Bronchial epithelial cell (primary cell): ENCODE data around the gene UBE2L3. TPM values are rescaled to one million over a fixed set of nuclear protein-coding genes. Genes with fewer than 3 reads are reported as not detected.
"Not testable (repeated sequence)": the region's sequence is repeated elsewhere in the genome, so short reads cannot be mapped to it uniquely, and the experiment has no call there.

Source experiments
- DNase-seq: peaks from one replicate; pipeline ENCODE4 v3.0.0-alpha.2; 2010; ENCODE audit warnings: low read depth
- FAIRE-seq: peaks from 2 replicates; lab custom pipeline; 2011; peaks lifted over from hg19 to GRCh38; lab: Jason Lieb, UNC
- H3K27me3 ChIP-seq: 2 replicates; pipeline ENCODE4 v1.5.1; 2011; ENCODE audit warnings: low read length; ENCODE audit not compliant: control insufficient read depth, insufficient read depth
- H3K36me3 ChIP-seq: 2 replicates; pipeline ENCODE4 v1.5.1; 2011; ENCODE audit warnings: low read length; ENCODE audit not compliant: control insufficient read depth, insufficient read depth
- H3K4me3 ChIP-seq: 2 replicates; pipeline ENCODE4 v1.5.1; 2011; ENCODE audit warnings: mild to moderate bottlenecking, low read depth, low read length, control low read depth
- total RNA-seq: library from RNA; depleted of rRNA; stranded (reverse); fragments of >200 nt; gene quantifications from 2 replicates; pipeline ENCODE4 v1.2.1, GENCODE V29; 2014
- TF ChIP-seq, protein P1 (sequence below): IDR thresholded peaks from 2 replicates; pipeline ENCODE4 v1.5.1; 2011; ENCODE audit warnings: mild to moderate bottlenecking, moderate library complexity, low read length, control low read depth, inconsistent platforms; ENCODE audit not compliant: insufficient read depth, severe bottlenecking

Gene UBE2L3
- 14.7 and 23.3 TPM in 2 replicates for total RNA-seq

DNA sequence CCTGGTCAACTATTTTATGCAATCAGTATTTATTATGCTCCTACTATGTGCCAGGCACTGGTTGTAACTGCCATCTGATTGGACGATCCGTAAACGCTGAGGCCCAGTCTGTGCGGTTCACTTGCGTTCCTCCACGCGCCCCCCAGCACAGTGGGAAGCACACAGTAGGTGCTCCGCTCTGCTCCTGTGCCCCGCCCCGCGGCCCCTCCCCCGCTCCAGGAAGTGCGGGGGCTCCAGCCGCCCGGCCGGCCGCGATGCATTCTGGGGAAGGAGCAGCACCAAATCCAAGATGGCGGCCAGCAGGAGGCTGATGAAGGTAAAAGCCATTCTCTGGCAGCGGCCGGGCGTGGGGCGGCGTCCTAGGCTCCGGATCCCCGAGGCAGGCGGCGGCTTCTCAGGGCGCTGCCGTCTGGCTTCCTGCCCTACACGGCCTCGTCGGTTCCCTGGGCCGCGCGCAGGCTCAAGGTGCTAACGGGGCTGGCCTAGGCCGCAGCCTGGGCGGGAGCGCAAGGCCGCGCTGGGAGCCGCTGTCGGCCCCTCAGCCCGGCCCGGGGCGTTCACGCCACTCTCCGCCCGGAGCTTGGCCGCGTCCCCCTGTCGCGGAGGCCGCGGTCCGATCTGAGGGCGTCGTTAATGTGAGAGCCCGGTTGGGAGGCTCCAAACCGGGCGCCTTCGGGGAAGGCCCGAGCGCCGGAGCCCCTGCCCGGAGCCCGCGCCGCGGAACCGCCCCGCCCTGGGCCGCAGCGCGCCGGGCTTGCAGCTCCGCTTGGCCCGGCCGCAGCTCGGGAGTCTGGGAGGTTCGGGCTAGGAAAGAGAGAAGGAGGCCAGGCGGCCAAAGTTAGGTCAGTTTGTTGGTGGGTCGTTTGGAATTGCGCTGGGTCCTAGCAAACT lies at the start of gene UBE2L3:
UBE2L3 (plus strand) TSS at position 259 of the 891 bp plus-strand sequence; CDS start at position 290, 31 bp downstream.
- no peaks in the 10 kb centered on the region for H3K27me3 ChIP-seq
- H3K4me3 ChIP-seq, result peak within 1 kb of the TSS; percentile 82
- no peak for FAIRE-seq
- TF ChIP-seq, protein P1, sequence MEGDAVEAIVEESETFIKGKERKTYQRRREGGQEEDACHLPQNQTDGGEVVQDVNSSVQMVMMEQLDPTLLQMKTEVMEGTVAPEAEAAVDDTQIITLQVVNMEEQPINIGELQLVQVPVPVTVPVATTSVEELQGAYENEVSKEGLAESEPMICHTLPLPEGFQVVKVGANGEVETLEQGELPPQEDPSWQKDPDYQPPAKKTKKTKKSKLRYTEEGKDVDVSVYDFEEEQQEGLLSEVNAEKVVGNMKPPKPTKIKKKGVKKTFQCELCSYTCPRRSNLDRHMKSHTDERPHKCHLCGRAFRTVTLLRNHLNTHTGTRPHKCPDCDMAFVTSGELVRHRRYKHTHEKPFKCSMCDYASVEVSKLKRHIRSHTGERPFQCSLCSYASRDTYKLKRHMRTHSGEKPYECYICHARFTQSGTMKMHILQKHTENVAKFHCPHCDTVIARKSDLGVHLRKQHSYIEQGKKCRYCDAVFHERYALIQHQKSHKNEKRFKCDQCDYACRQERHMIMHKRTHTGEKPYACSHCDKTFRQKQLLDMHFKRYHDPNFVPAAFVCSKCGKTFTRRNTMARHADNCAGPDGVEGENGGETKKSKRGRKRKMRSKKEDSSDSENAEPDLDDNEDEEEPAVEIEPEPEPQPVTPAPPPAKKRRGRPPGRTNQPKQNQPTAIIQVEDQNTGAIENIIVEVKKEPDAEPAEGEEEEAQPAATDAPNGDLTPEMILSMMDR, result no peak
- peak; percentile 48 for DNase-seq
- peaks cover 4% of the 10 kb centered on the region for H3K36me3 ChIP-seq

DNA sequence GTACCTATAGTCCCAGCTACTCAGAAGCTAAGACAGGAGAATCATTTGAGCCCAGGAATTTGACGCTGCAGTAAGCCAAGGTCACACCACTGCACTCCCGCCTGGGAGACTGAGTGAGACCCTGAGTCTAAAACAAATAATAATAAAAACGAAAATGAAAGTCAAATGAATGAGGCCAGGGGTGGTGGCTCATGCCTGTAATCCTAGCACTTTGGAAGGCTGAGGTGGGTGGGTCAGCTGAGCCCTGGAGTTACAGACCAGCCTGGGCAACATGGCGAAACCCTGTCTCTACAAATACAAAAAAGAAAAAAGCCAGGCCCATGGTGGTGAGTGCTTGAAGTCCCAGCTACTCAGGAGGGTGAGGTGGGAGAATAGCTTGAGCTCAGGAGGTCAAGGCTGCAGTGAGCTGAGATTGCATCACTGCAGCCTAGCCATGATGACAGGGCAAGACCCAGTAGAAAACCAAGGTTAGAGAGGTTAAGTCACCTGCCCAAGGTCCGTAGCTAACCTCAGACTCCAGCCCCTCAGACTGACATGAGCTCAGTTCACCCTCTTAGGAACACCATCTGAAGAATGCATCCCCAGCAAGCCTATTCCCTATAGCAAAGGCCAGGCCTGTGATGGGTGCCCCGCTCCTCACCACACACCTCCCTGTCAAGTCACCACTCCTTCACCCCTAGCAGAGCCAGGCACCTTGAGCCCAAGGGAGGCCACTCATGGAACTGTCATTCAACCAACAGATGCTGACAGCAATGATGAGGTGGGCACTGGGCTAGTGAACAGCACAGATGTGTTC lies 40.6 kb upstream of the UBE2L3 start:
- not testable (repeated sequence) for H3K36me3 ChIP-seq, H3K27me3 ChIP-seq, FAIRE-seq, DNase-seq, H3K4me3 ChIP-seq

DNA sequence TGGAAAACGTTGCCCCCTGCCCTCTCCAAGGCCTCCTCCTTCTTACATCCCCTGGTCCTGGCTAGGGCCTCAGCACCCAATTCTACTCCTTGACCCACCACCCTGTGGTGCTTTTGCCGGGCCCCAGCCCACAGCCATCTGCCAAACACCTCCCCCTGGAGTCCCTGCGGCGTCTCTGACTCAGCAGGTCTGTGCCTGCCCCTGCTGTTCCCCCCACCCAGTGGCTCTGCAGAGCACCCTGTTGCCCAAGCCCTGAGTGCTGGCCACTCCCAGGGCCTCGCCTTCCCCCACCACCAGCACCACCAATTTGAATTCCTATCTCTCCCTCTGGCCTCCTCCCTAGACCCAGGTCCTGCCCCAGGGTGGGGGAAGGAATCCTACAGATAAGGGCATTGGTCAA lies 36.0 kb upstream of the UBE2L3 start:
- H3K36me3 ChIP-seq, H3K4me3 ChIP-seq, FAIRE-seq, H3K27me3 ChIP-seq, DNase-seq: not testable (repeated sequence)

DNA sequence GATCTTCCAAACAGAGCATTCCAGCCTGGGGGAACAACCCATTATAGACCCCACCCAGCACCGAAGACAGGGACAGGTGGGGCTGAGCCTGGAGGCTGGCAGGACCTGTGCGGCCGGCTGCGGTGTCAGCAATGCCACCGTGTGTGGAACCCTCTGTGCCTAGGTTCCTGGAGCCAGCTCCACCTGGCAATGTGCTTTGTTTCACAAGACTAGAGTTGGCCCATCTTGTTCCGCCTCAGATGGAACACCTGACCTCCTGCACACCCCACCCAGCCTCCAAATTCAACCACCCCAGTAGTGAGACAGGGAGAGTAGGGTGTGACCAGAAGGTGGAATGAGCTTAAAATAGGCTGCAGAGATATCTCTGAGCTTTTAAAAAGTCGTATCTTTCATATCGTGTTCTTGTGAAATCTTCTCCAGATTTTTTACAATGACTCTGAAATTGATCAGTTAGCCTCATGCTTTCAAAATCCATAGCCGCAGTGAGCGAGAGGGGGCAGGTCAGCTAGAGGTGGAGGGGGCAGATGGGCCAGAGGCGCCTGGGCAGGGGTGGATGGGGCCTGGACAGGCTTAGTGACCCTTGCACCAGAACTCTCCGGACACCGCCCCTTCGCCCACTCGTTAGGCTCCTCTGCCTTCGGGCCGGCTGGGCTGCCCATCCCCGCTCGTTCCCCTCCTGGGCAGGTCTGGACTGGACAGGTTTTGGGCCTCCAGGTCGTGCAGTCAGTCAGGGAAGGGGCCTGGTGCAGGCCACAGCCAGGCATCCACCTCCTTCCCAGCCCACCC lies 34.5 kb upstream of the UBE2L3 start:
- not testable (repeated sequence) for H3K4me3 ChIP-seq, H3K27me3 ChIP-seq, FAIRE-seq, H3K36me3 ChIP-seq, DNase-seq

DNA sequence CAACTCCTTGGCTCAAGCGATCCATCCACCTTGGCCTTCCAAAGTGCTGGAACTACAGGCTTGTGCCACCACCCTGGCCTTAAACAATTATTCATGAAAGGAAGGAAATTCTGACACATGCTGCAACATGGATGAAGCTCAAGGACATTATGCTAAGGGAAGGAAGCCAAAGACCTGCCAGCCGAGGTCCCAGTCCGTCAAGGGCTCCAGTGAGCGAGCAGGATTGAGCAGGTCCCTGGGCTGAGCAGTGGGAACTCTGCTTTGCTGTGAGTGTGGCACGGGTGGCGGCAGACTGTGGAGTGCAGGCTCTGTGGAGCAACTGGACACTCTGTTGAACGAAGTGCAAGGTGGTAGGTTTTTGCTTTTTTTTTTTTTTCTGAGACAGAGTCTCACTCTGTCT lies 27.7 kb upstream of the UBE2L3 start:
- not testable (repeated sequence) for H3K4me3 ChIP-seq, FAIRE-seq, DNase-seq, H3K27me3 ChIP-seq, H3K36me3 ChIP-seq

DNA sequence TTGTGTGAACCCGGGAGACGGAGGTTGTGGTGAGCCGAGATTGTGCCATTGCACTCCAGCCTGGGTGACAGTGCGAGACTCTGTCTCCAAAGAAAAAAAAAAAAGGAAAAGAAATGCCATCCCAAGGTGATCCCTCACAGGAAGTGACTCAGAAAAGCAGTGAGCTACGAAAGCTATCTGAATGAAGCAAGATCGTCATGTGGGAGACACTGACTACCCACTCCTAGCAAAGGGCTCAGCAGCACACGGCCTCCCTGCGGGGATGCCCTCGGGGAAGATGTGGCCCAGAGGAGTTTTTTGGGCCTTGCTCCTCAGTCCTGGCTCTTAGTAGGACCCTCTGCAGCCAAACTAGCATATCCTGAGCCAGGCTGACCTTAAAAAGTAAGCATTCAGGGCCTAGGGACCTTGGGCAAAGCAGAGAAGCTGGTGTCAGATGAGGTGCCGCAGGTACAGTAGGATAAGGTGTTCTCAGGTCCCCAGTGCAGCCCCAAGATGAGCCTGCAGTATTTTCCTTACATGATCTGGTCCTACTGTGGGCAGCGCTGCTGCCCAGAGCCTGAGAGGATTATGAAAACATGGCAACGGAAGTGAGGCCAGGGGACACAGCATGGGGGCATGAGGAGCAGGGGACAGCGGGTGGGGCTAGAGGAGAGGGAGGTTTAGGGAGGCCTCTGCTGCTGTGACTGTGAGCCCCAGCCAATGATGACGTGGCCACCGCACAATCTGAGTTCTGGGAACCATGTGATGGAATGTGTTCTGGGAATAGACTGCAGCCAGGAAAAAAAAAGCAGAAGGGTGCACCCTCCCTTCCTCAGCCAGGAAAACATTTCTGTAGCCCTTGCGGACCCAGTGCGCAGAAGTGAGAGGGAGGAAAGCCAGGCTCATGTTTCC lies 22.8 kb upstream of the UBE2L3 start:
- H3K36me3 ChIP-seq, H3K27me3 ChIP-seq, H3K4me3 ChIP-seq, FAIRE-seq, DNase-seq: not testable (repeated sequence)

DNA sequence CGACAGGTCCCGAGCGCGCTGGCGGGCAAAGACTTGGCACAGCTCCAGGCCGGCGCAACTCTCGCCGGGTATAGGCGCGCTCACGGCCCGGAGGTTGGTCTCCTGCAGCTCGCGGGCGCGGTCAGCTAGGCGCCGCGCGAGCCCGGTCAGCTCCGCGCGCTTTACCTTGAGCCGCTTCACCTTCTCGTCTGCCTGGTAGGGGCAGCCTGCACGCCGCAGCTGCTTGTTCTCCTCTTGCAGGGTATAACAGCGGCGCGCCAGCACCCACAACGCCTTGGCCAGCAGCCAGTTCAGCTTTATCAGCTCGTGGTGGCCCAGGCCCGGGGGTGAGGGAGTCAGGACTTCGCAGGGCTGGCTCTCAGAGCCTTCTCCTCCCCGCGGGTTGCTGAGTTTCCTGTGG lies 18.0 kb upstream of the UBE2L3 start:
- FAIRE-seq, DNase-seq, H3K4me3 ChIP-seq, H3K27me3 ChIP-seq, H3K36me3 ChIP-seq: not testable (repeated sequence)

DNA sequence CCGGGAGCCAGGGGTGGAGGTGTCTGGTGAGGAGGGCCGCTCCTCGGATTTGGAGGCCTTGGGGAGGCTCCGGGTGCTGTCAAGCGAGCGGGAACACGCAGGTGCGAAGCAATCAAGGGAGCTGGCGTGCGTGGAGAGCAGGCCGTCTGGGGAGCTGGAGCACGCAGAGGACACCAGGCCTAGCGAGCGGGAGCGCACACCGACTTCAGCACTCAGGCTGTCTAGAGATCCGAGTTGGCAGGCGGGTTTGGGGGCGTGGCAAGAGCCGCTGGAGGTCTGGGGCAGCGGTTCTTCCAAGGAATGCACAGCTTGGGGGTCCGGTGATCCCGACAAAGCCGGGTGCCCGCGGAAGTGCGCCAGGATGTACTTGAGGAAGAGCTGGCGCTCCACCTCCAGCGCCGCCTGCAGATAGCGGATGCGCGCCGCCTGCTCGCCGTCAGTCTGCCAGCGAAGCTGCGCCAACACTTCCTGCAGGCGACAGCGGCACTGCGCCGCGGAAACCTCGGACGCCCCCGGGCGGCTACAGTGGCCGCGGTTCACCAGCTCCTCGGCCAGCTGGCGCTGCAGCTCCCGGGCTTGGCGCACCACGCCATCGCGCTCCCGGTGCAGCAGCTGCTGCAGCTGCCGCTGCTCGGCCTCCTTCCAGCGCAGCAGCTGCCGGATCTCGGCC lies 17.4 kb upstream of the UBE2L3 start:
- not testable (repeated sequence) for H3K4me3 ChIP-seq, H3K36me3 ChIP-seq, DNase-seq, H3K27me3 ChIP-seq, FAIRE-seq

DNA sequence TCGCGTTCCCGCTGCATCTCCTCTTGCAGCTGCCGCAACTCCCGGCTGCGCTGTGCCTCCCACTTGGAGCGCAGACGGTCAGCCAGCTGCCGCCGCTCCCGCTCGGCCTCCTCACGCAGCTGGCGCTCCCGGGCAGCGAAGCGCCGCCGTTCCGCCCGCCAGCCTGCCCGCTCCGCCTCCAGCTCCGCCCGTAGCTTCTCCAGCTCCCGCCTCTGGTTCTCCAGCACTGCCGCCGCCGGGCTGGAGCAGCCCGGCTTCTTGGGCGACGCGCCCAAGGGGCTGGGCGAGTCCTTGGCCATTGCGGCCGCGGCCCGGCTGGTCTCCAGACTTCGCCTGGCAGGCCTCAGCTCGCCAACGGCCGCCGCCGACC lies 16.9 kb upstream of the UBE2L3 start:
- FAIRE-seq, H3K36me3 ChIP-seq, H3K4me3 ChIP-seq, DNase-seq, H3K27me3 ChIP-seq: not testable (repeated sequence)

DNA sequence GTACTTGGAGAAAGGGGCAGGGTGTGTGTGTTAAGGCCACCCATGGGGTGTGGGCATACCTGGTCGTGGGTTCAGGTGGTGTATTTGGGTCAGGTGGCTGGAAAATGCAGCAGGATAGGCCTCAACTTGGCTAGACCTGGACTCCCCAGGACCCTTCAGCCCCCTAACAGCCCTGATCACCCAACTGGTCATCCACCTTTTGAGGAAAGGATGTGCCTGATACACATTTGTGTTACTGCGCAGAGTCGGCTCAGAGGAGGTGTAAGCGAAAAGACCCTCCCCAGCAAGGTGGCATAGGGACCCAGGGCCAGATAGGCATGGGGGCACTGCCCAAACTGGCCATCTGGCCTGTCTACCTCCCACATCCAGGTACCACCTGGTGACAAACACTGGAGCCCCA lies 16.2 kb upstream of the UBE2L3 start, which contains the start of gene RIMBP3C:
RIMBP3C (minus strand) TSS at position 101 of the 400 bp plus-strand sequence. CDS start 485 bp downstream, outside the sequence.
- H3K27me3 ChIP-seq, DNase-seq, FAIRE-seq, H3K4me3 ChIP-seq, H3K36me3 ChIP-seq: not testable (repeated sequence)

DNA sequence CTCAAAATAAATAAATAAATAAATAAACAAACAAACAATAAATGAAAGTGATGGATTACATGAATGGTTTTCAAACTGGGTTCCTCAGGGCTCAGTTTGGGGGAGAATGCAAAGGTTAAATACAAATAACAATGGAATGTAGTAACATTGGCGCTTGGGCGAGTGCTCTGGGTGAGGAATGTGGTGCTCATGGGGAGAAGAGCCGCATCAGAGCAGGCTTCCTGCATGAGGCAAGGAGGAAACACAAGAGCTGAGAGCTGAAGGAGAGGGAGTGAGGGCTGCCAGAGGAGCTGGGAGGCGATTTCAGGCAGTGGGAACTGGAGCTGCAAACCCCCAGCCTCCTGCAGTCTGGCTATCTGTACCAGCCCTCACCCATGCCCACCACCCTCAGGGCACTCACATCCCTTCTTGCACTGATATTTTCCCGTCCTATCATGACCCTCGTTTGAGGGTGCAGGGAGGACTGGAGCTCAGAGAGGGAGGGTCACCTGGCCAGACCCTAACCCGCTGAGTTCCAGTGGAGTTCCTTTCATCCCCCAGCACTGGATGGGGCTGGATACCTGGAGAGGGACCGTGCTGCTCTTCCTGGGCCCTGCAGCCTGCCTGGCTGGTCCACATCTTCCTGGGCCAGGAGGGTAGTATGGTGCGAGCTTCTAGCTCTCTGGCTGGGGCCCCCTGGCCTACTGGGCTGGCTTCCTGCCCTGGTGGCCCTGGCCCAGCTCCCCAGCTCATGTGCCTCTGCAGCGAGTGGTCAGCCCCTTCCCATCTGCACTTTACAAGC lies 8.0 kb upstream of the UBE2L3 start:
- H3K4me3 ChIP-seq, H3K36me3 ChIP-seq, FAIRE-seq, DNase-seq, H3K27me3 ChIP-seq: not testable (repeated sequence)
